IMR-90 (cell line): ENCODE results near the gene ABTB1. TPM values are rescaled to one million over a fixed set of nuclear protein-coding genes. Genes with fewer than 3 reads are reported as not detected.

ENCODE experiments used
- ATAC-seq: fragments of 200-7000 bp; cut with Tn5 transposase; 2 replicates; pipeline ENCODE4 v1.9.1; 2020; ENCODE audit warnings: low read depth, mild to moderate bottlenecking, moderate library complexity
- BruUV-seq: library from RNA; stranded (reverse); fragments of 400-500 nt; replicated peaks from 2 replicates; lab custom pipeline; 2021; lab: Mats Ljungman, UMichigan
- CTCF ChIA-PET: fragments of 300-600 bp; formaldehyde crosslinking; extraction: SDS; loops from one replicate; lab custom pipeline; 2021; ENCODE audit warnings: antibody characterized with exemption; lab: Yijun Ruan, JAX
- POLR2A ChIA-PET: fragments of 300-600 bp; sonication (Branson Sonifier 250); formaldehyde crosslinking; loops from one replicate; lab custom pipeline; 2022; ENCODE audit warnings: antibody characterized with exemption; ENCODE audit not compliant: unreplicated experiment; lab: Charles Lee
- DNase-seq: peaks from one replicate; pipeline ENCODE4 v3.0.0; 2013
- H2AFZ ChIP-seq: replicated peaks from 2 replicates; pipeline ENCODE3; 2013; ENCODE audit warnings: low read length, mild to moderate bottlenecking; ENCODE audit not compliant: poor library complexity
- H2AK5ac ChIP-seq: 2 replicates; pipeline ENCODE4 v1.6.1; 2013; ENCODE audit warnings: low read depth, low read length, inconsistent platforms
- H2AK9ac ChIP-seq: replicated peaks from 2 replicates; pipeline ENCODE3; 2013; ENCODE audit warnings: mild to moderate bottlenecking, low read depth, low read length, moderate library complexity; ENCODE audit not compliant: poor library complexity
- H2BK120ac ChIP-seq: 2 replicates; pipeline ENCODE4 v1.6.1; 2013; ENCODE audit warnings: low read depth, low read length, inconsistent platforms
- H2BK15ac ChIP-seq: 3 replicates; pipeline ENCODE4 v1.6.1; 2013; ENCODE audit warnings: low read depth, low read length, inconsistent platforms
- H2BK20ac ChIP-seq: 2 replicates; pipeline ENCODE4 v1.6.1; 2013; ENCODE audit warnings: low read depth, mild to moderate bottlenecking, inconsistent platforms, low read length, moderate library complexity
- H2BK5ac ChIP-seq: 2 replicates; pipeline ENCODE4 v1.6.1; 2013; ENCODE audit warnings: mild to moderate bottlenecking, low read depth, low read length, inconsistent platforms; ENCODE audit not compliant: poor library complexity, severe bottlenecking
- H3K14ac ChIP-seq: replicated peaks from 2 replicates; pipeline ENCODE4 v1.6.1; 2013; ENCODE audit warnings: low read depth, low read length, inconsistent platforms
- H3K18ac ChIP-seq: 2 replicates; pipeline ENCODE4 v1.6.1; 2013; ENCODE audit warnings: low read depth, low read length, control low read depth
- H3K23ac ChIP-seq: 2 replicates; pipeline ENCODE4 v1.6.1; 2013; ENCODE audit warnings: low read depth, low read length, inconsistent platforms
- H3K27ac ChIP-seq: 2 replicates; pipeline ENCODE4 v1.5.1; 2013; ENCODE audit warnings: mild to moderate bottlenecking, control low read depth, low read length; ENCODE audit not compliant: insufficient read depth
- H3K27me3 ChIP-seq: 2 replicates; pipeline ENCODE4 v1.6.1; 2013; ENCODE audit warnings: low read length; ENCODE audit not compliant: control insufficient read depth, insufficient read depth
- H3K36me3 ChIP-seq: 2 replicates; pipeline ENCODE4 v1.6.1; 2013; ENCODE audit warnings: low read length, mixed read lengths; ENCODE audit not compliant: control insufficient read depth, insufficient read depth
- H3K4ac ChIP-seq: 2 replicates; pipeline ENCODE4 v1.6.1; 2013; ENCODE audit warnings: low read depth, low read length, inconsistent platforms
- H3K4me1 ChIP-seq: 2 replicates; pipeline ENCODE4 v1.6.1; 2013; ENCODE audit warnings: low read length, mixed read lengths; ENCODE audit not compliant: control insufficient read depth, insufficient read depth
- H3K4me2 ChIP-seq: 2 replicates; pipeline ENCODE4 v1.6.1; 2013; ENCODE audit warnings: low read depth, mild to moderate bottlenecking, control low read depth, low read length, moderate library complexity
- H3K4me3 ChIP-seq: 2 replicates; pipeline ENCODE4 v1.5.1; 2013; ENCODE audit warnings: low read depth, mild to moderate bottlenecking, control low read depth, low read length, moderate library complexity; ENCODE audit not compliant: insufficient read depth
- H3K56ac ChIP-seq: 2 replicates; pipeline ENCODE4 v1.6.1; 2013; ENCODE audit warnings: low read length, inconsistent platforms; ENCODE audit not compliant: insufficient read depth; ENCODE audit errors: extremely low read depth
- H3K79me1 ChIP-seq, 2 experiments: 2 replicates each; pipeline ENCODE4 v1.6.1; 2013; ENCODE audit warnings: low read length in 2 of 2, inconsistent platforms in 1 of 2, low read depth in 1 of 2
- H3K9ac ChIP-seq: 2 replicates; pipeline ENCODE4 v1.6.1; 2013; ENCODE audit warnings: low read depth, low read length, control low read depth
- H3K9me1 ChIP-seq: 2 replicates; pipeline ENCODE4 v1.6.1; 2013; ENCODE audit warnings: low read length, inconsistent platforms; ENCODE audit not compliant: insufficient read depth
- H3K9me3 ChIP-seq: 2 replicates; pipeline ENCODE4 v1.6.1; 2013; ENCODE audit warnings: low read length; ENCODE audit not compliant: control insufficient read depth, insufficient read depth
- H4K20me1 ChIP-seq: 2 replicates; pipeline ENCODE4 v1.6.1; 2013; ENCODE audit warnings: low read length, inconsistent platforms; ENCODE audit not compliant: insufficient read depth
- H4K5ac ChIP-seq: 2 replicates; pipeline ENCODE4 v1.6.1; 2013; ENCODE audit warnings: mild to moderate bottlenecking, low read depth, low read length, control low read depth
- H4K8ac ChIP-seq, 2 experiments: 2 replicates each; pipeline ENCODE4 v1.6.1; 2013; ENCODE audit warnings: low read depth in 2 of 2, low read length in 2 of 2, control low read depth in 1 of 2, inconsistent platforms in 1 of 2
- H4K91ac ChIP-seq: 2 replicates; pipeline ENCODE4 v1.6.1; 2013; ENCODE audit warnings: low read depth, low read length, inconsistent platforms; ENCODE audit not compliant: insufficient read depth
- CHD1 ChIP-seq: IDR thresholded peaks from 2 replicates; pipeline ENCODE4 v1.6.1; 2012; ENCODE audit warnings: low read depth, low read length, improper control_type of control experiment
- MAZ ChIP-seq: IDR thresholded peaks from 2 replicates; pipeline ENCODE4 v1.6.1; 2012; ENCODE audit warnings: low read depth, mild to moderate bottlenecking, low read length, improper control_type of control experiment, moderate library complexity, borderline replicate concordance
- SMC3 ChIP-seq: fragments of 150-350 bp; IDR thresholded peaks from 2 replicates; pipeline ENCODE4 v1.6.1; 2016; ENCODE audit warnings: low read depth, mild to moderate bottlenecking, antibody characterized with exemption, low read length, moderate library complexity
- WGBS, 2 experiments: methylation state at CpG; one replicate each; pipeline versions ENCODE4 v1.1.5 to v1.1.7; 2013; ENCODE audit warnings: missing lambda C conversion rate in 2 of 2; ENCODE audit not compliant: insufficient read length in 1 of 2; ENCODE audit errors: extremely low coverage in 2 of 2; 5-methylcytosine and 5-hydroxymethylcytosine counted together
- dilution Hi-C: fragments of 300-500 bp; cut with HindIII; formaldehyde crosslinking; loops from one replicate; pipeline ENCODE4 v1.14.3; 2018; ENCODE audit warnings: low sequenced_read_pairs; ENCODE audit not compliant: unreplicated experiment
- in situ Hi-C: fragments of 300-500 bp; cut with MboI; formaldehyde crosslinking; loops from 3 replicates; pipeline ENCODE4 v1.14.3; 2019; ENCODE audit warnings: low sequenced_read_pairs, inconsistent platforms, mixed read lengths
- intact Hi-C: fragments of 100-400 bp; cut with micrococcal nuclease; formaldehyde crosslinking; loops from 2 replicates; pipeline ENCODE4 v1.10.0; 2022
- polyA plus RNA-seq, 3 experiments: library from polyadenylated mRNA; depleted of rRNA; stranded (reverse); fragments of >200 nt; gene quantifications; 2 replicates each; pipeline ENCODE4 v1.2.3, GENCODE V29; 2012; ENCODE audit warnings: low replicate concordance in 1 of 3
- total RNA-seq: library from RNA; depleted of rRNA; stranded (reverse); fragments of >200 nt; gene quantifications from 2 replicates; pipeline ENCODE4 v1.2.3, GENCODE V29; 2012

The ABTB1 gene
- total and polyA plus RNA-seq, 2 of the 4 experiments (the other 2 are of a cell fraction): 3.2 to 23.0 TPM

DNA sequence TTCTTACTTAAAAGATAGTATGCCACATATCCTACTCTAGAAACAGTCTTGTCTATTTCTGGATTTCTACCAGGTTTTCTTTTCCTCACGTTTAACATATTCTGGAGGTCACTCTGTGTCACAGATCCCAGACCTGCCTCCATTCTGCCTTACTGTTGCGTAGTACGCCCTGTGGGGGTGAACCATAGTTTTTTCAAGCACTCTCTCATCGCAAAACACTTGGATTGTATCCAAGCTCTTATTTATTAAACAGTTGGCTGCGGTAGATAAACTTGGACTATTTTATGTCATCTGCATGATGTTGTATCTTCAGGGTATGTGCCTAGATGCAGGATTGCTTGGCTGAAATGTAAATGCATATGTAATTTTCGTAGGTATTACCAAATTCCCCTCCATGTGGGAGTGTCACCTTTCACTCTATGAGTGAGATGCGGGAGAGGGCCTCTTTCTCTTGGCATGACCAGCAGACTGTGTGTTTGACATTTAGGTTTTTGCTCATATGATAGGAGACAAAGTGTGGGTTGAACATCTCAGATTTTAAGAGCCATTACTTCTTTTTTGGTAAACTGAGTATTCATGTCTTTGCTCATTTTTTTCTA, 55.8 kb downstream of the ABTB1 start:
- no peak overlapping the region for H4K91ac ChIP-seq
- H3K4ac ChIP-seq: no peak overlapping the region
- H2AFZ ChIP-seq: no peak overlapping the region
- no peaks in the 10 kb centered on the region; the same call in none of the 2 replicates for H3K36me3 ChIP-seq
- POLR2A ChIA-PET: no interaction called here
- no peak overlapping the region for H2BK20ac ChIP-seq
- no peak overlapping the region for H2BK5ac ChIP-seq
- in situ Hi-C loops: no loop called here
- H3K9me1 ChIP-seq: peaks cover 14% of the 10 kb centered on the region
- H2BK15ac ChIP-seq: no peak overlapping the region
- ATAC-seq: peak; percentile 17; the same call in 1 of the 2 replicates
- H3K18ac ChIP-seq: no peak overlapping the region
- no peak overlapping the region for H3K9ac ChIP-seq
- no peak overlapping the region for H3K23ac ChIP-seq
- CTCF ChIA-PET: no interaction called here
- H2AK5ac ChIP-seq: no peak overlapping the region
- H3K56ac ChIP-seq: no peak overlapping the region
- TF ChIP-seq MAZ (no peak), SMC3 (no peak), CHD1 (no peak)
- H3K4me3 ChIP-seq: no peak overlapping the region
- dilution Hi-C loops: no loop called here
- H4K5ac ChIP-seq: no peak overlapping the region
- H3K14ac ChIP-seq: no peak overlapping the region
- no CpG with 5 or more reads among the region's 7 CpGs for WGBS, 2 experiments
- peaks cover 5% of the 10 kb centered on the region; the same call in 1 of the 2 replicates for H3K4me1 ChIP-seq
- no peaks in the 10 kb centered on the region for H4K20me1 ChIP-seq
- BruUV-seq: no TSS peak
- H3K27ac ChIP-seq: no peak overlapping the region
- no peak overlapping the region for H4K8ac ChIP-seq
- no peak overlapping the region for H3K4me2 ChIP-seq
- H3K79me1 ChIP-seq: peaks cover 28 to 53% of the 10 kb centered on the region in 2 experiments
- H3K9me3 ChIP-seq: no peaks in the 10 kb centered on the region
- intact Hi-C loops: no loop called here
- DNase-seq: peak; percentile 12
- H3K27me3 ChIP-seq: no peaks in the 10 kb centered on the region
- H2BK120ac ChIP-seq: no peak overlapping the region
- H2AK9ac ChIP-seq: no peak overlapping the region
